ENCODE results near the gene SCYGR3. TPM values are rescaled to one million over a fixed set of nuclear protein-coding genes. Genes with fewer than 3 reads are reported as not detected.
A peak's percentile ranks its signal among the peaks of the same experiment; 100 is the strongest.

The SCYGR3 gene
- total and polyA plus RNA-seq, 2 of the 13 experiments (the other 11 are each of a cell fraction or from before 2014, with no cell fraction given) = not detected

DNA sequence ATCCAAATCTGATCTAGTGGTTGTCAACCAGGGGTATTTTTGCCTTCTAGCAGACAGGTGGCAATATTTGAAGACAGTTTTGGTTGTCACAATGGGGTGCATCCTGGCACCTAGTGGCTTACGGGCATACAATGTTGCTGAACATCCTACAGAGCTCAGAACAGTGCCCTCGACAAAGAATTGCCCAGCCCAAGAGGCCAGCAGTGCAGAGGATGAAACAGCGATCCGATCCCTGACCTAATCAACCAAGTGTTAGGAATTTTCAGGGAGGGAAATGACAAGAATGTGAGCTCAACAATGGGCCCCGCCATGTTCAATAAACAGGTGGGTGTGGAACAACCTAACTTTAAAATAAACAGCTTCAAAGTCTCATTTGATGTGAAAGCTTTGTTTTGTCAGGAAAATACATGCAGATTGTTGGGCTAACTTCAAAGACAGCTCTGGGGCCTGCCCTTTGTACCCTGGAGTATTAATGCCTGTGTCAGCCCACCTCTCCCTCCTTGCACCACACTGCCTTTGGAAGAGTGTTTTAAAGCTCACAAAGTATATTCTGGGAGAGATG is 29.4 kb upstream of the SCYGR3 start (continued):
- TF ChIP-seq ASH2L (IDR thresholded peaks at IDR 0.05; ENCODE audit: insufficient read length, low read depth, low read length) = peak; percentile 88
- TF ChIP-seq SALL1 (CRISPR knock-in tag; IDR thresholded peaks at IDR 0.05) = peak; percentile 72
- peak; percentile 83 for TF ChIP-seq MED1 (CRISPR knock-in tag; IDR thresholded peaks at IDR 0.05)
- TF ChIP-seq, protein P1, sequence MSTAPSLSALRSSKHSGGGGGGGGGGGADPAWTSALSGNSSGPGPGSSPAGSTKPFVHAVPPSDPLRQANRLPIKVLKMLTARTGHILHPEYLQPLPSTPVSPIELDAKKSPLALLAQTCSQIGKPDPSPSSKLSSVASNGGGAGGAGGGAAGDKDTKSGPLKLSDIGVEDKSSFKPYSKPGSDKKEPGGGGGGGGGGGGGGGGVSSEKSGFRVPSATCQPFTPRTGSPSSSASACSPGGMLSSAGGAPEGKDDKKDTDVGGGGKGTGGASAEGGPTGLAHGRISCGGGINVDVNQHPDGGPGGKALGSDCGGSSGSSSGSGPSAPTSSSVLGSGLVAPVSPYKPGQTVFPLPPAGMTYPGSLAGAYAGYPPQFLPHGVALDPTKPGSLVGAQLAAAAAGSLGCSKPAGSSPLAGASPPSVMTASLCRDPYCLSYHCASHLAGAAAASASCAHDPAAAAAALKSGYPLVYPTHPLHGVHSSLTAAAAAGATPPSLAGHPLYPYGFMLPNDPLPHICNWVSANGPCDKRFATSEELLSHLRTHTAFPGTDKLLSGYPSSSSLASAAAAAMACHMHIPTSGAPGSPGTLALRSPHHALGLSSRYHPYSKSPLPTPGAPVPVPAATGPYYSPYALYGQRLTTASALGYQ (CRISPR knock-in tag; IDR thresholded peaks at IDR 0.05) = peak; percentile 80
- peak; percentile 56; the same call in 1 of the 2 replicates for TF ChIP-seq SAP130 (CRISPR knock-in tag; IDR thresholded peaks at IDR 0.05; ENCODE audit: low read depth)
- no peak for TF ChIP-seq ESRRA (CRISPR knock-in tag; IDR thresholded peaks at IDR 0.05; ENCODE audit: low read depth)
- no peak for TF ChIP-seq DNMT1 (CRISPR knock-in tag; IDR thresholded peaks at IDR 0.05)
- no peak for TF ChIP-seq RAD51 (IDR thresholded peaks at IDR 0.05; ENCODE audit: borderline replicate concordance)
- TF ChIP-seq FOXC1 (CRISPR knock-in tag; IDR thresholded peaks at IDR 0.05; ENCODE audit: borderline replicate concordance) = peak; percentile 23; the same call in 1 of the 2 replicates
- TF ChIP-seq, protein P2, sequence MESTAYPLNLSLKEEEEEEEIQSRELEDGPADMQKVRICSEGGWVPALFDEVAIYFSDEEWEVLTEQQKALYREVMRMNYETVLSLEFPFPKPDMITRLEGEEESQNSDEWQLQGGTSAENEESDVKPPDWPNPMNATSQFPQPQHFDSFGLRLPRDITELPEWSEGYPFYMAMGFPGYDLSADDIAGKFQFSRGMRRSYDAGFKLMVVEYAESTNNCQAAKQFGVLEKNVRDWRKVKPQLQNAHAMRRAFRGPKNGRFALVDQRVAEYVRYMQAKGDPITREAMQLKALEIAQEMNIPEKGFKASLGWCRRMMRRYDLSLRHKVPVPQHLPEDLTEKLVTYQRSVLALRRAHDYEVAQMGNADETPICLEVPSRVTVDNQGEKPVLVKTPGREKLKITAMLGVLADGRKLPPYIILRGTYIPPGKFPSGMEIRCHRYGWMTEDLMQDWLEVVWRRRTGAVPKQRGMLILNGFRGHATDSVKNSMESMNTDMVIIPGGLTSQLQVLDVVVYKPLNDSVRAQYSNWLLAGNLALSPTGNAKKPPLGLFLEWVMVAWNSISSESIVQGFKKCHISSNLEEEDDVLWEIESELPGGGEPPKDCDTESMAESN (CRISPR knock-in tag; conservative IDR thresholded peaks at IDR 0.05) = 0 out of 2 replicates have a peak, but pooled peaks have one; percentile 35
- TF ChIP-seq, protein P3, sequence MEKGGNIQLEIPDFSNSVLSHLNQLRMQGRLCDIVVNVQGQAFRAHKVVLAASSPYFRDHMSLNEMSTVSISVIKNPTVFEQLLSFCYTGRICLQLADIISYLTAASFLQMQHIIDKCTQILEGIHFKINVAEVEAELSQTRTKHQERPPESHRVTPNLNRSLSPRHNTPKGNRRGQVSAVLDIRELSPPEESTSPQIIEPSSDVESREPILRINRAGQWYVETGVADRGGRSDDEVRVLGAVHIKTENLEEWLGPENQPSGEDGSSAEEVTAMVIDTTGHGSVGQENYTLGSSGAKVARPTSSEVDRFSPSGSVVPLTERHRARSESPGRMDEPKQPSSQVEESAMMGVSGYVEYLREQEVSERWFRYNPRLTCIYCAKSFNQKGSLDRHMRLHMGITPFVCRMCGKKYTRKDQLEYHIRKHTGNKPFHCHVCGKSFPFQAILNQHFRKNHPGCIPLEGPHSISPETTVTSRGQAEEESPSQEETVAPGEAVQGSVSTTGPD (CRISPR knock-in tag; IDR thresholded peaks at IDR 0.05) = no peak
- peak; percentile 30; the same call in 1 of the 2 replicates for TF ChIP-seq BHLHE40 (IDR thresholded peaks at IDR 0.05; ENCODE audit: low read length)
- 0 out of 2 replicates have a peak, but pooled peaks have one; percentile 23 for TF ChIP-seq ZNF317 (CRISPR knock-in tag; IDR thresholded peaks at IDR 0.05)
- TF ChIP-seq, protein P4, sequence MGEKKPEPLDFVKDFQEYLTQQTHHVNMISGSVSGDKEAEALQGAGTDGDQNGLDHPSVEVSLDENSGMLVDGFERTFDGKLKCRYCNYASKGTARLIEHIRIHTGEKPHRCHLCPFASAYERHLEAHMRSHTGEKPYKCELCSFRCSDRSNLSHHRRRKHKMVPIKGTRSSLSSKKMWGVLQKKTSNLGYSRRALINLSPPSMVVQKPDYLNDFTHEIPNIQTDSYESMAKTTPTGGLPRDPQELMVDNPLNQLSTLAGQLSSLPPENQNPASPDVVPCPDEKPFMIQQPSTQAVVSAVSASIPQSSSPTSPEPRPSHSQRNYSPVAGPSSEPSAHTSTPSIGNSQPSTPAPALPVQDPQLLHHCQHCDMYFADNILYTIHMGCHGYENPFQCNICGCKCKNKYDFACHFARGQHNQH (CRISPR knock-in tag; IDR thresholded peaks at IDR 0.05) = peak; percentile 59; the same call in 1 of the 2 replicates
- 0 out of 2 replicates have a peak, but pooled peaks have one; percentile 46 for TF ChIP-seq AKAP8 (CRISPR knock-in tag; IDR thresholded peaks at IDR 0.05)
- TF ChIP-seq ZNF563 (CRISPR knock-in tag; IDR thresholded peaks at IDR 0.05) = no peak; the same call in 1 of the 2 replicates
- peak; percentile 27; the same call in 1 of the 2 replicates for TF ChIP-seq HOXA3 (CRISPR knock-in tag; IDR thresholded peaks at IDR 0.05)
- no peak for TF ChIP-seq ZC3H13 (CRISPR knock-in tag; IDR thresholded peaks at IDR 0.05)
- TF ChIP-seq MATR3 (CRISPR knock-in tag; IDR thresholded peaks at IDR 0.05) = no peak
- TF ChIP-seq RFXANK (CRISPR knock-in tag; IDR thresholded peaks at IDR 0.05) = no peak
- TF ChIP-seq, protein P5, sequence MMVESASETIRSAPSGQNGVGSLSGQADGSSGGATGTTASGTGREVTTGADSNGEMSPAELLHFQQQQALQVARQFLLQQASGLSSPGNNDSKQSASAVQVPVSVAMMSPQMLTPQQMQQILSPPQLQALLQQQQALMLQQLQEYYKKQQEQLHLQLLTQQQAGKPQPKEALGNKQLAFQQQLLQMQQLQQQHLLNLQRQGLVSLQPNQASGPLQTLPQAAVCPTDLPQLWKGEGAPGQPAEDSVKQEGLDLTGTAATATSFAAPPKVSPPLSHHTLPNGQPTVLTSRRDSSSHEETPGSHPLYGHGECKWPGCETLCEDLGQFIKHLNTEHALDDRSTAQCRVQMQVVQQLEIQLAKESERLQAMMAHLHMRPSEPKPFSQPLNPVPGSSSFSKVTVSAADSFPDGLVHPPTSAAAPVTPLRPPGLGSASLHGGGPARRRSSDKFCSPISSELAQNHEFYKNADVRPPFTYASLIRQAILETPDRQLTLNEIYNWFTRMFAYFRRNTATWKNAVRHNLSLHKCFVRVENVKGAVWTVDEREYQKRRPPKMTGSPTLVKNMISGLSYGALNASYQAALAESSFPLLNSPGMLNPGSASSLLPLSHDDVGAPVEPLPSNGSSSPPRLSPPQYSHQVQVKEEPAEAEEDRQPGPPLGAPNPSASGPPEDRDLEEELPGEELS (CRISPR knock-in tag; IDR thresholded peaks at IDR 0.05) = peak; percentile 97
- 0 out of 2 replicates have a peak, but pooled peaks have one; percentile 60 for TF ChIP-seq ARNTL (CRISPR knock-in tag; IDR thresholded peaks at IDR 0.05)
- TF ChIP-seq SMYD3 (CRISPR knock-in tag; IDR thresholded peaks at IDR 0.05) = 0 out of 2 replicates have a peak, but pooled peaks have one; percentile 52
